HG03175 (cell line): Measurements from ENCODE around the gene ZNRF3.
"Not testable (repeated sequence)": the region's sequence is repeated elsewhere in the genome, so short reads cannot be mapped to it uniquely, and the experiment has no call there.

Source experiments
- ATAC-seq: cut with Tn5 transposase; IDR thresholded peaks from one replicate; pipeline ENCODE4 v1.9.1; 2021; ENCODE audit warnings: mild to moderate bottlenecking, moderate library complexity; ENCODE audit not compliant: unreplicated experiment

The ZNRF3 gene

DNA sequence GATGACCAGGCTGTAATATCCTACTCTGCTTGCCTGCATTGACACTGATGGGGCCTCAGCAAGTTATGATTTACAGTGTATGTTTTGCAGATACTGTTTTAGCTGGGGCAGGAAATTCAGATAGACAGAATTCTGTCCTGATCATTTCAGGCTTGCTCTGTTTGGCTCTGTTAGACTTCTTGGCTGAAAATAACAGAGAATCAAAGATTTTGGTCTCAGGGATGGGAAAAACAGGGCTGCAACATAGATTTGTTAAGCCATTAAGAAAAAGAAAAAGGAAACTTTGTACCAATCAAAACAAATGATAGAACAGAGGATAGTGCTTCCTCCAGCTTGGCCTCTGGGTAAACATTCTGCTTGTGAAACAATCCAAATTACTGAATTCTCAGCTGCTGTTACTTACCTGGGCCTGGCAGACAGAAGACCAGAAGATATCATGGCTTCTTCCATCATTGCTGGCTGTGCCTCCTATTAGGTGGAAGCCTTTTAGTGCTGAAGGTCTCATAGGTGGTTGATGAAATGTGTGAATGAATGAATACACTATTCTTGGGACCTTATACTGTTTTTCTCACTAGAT is 22.0 kb downstream of the ZNRF3 start:
- ATAC-seq, result no peak

DNA sequence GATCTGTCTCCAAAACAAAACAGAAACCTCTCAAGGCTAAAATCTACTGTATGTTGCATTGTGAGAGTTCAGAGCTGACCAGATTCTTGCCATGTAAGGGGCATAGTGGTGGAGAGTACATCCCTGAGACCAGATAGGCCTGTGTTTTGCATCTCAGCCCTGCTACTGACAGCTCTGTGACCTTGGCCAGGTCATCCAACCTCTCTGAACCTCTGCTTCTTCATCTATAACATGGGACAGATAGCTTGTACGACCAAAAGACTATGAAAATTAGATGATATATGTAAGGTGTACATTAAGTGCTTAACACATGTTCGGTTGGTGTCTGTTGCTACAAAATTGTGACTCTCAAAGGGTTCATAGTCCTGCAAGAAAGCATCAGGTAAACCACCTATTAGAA is 22.9 kb downstream of the ZNRF3 start:
- ATAC-seq, result no peak

- ATAC-seq, result peak; percentile 68
These were observed 24.1 kb downstream of the ZNRF3 start for GRCh38 chr22:28907311-28908008.

GRCh38 chr22:28908810-28909209 is 25.4 kb downstream of the ZNRF3 start:
- not testable (repeated sequence) for ATAC-seq

DNA sequence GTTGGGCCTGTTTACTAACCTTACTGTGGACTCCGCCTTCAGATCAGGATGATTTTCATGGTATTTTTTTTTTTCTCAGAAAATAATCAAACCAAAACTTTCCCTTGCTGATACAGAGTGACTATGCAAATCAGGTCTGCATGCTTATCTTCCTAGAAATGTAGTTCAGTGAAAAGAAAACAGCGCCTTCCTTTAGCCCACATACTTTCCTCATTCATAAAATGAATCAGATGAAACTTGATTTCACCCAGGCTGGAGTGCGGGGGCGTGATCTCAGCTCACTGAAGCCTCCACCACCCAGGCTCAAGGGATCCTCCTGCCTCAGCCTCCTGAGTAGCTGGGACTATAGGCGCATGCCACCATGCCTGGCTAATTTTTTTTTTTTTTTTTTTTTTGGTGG is 26.0 kb downstream of the ZNRF3 start:
- ATAC-seq, result no peak

DNA sequence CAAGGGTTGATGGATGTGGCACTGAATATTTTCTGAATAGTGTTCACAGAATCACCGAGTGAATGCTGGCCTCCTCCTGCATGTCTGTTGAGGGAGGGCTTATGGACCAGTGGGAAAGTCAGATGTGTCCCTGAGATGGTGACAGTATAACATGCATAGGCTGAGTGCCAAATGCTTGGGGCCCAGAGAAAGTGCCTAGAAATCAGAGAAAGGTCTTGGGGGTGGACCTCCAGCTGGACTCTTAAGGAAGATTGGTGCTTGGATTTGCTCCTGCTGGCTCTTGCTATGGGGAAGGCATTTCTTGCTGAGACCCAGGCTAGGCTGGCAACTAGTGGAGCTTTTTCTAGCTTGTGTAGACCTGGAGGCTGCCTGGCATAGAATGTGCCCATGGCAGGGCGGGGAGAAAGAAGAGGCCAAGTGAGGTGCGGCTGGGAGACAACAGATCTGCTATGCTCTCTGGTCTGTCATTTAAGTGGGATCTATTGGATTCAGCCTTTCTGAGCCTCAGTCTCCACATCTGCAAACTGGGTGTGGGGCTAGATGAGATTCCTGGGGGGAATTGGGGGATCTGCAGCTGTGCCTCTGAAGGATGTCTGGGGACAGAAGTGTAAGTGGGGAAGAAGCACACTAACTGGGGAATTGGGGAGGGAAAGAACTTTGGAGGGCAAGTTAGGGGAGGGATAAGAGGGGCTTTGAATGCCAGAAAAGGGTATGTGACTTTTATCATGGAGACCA is 27.4 kb downstream of the ZNRF3 start:
- ATAC-seq, result no peak

DNA sequence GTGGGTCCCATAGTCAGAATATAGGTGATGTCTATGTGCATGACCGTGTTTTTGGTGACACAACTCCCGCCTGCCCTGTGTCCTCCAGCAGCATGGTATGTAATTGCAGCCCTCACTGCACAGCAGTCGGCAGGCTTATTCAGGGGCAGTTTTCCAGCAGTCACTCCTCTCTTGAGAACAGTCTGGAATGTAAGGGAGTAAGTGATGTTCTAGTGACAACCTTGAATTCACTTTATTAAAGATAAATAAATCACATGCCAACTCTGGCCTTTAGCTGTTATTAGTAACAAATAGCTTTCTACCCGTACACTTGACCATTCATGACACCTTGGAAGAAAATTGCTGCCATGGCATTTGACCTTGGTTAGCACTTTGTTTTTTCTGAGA is 27.9 kb downstream of the ZNRF3 start:
- ATAC-seq, result no peak

DNA sequence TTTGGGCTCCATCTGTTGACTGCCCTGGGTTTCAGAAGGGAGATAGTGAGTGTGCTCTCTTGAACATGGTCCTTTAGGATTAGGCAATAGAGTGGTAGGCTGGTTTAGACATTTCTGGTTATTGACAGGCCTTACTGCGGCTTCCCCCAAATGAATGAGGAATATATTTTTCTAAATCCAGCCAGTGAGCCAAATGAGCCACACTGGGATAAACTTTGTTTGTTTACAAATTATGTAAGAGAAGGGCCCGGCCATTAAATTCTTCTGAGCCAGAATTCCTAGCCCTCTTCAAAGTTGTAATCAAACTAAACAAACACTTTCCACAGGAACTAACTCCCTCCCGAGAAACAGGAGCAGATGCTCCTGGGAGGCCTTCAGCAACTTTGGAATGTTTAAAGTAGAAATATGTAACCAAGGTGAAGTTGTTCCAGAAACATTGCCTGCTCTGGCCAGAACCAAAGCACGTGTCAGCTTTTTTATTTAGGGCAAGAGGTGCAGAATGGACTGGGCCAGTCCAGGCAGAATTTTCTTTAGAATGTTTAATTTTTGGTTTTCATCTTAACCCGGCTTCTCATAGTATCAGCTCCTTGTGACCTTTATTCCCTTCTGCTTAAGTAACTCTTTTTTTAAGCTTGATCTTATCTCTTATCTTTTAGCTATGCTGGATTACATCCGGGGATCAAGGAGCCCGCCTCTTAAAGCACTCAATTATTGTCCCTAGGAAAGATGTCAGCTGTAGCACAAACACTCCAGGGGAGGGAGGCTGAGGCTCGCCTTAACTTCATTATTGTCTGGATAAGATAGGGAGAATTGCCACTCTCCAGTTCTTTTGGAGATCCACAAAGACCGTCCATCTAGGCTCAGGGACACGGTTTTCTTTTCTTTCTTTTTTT is 28.7 kb downstream of the ZNRF3 start:
- no peak for ATAC-seq

GRCh38 chr22:28914201-28914600 is 30.8 kb downstream of the ZNRF3 start:
- ATAC-seq, result no peak

DNA sequence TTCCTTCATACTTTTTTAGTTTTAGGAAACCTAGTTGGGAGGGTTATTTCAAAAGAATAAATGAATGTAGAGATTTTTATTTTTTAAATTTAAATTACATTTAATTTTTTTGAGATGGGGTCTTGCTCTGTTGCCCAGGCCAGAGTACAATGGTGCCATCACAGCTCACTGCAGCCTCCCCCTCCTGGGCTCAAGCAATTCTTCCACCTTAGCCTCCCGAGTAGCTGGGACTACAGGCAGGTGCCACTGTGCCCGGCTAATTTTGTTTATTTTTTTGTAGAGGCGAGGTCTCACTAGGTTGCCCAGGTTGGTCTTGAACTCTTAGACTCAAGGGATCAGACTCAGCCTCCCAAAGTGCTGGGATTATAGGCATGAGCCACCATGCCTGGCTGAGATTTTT is 32.6 kb downstream of the ZNRF3 start:
- no peak for ATAC-seq

- no peak for ATAC-seq
These were observed 34.6 kb downstream of the ZNRF3 start for GRCh38 chr22:28917747-28918549.

GRCh38 chr22:28918550-28919271 is 35.3 kb downstream of the ZNRF3 start:
- ATAC-seq, result no peak

- no peak for ATAC-seq
These were observed 37.6 kb downstream of the ZNRF3 start for GRCh38 chr22:28920757-28921584.

- no peak for ATAC-seq
These were observed 38.2 kb downstream of the ZNRF3 start for GRCh38 chr22:28921585-28921879.

GRCh38 chr22:28922540-28923244 is 39.3 kb downstream of the ZNRF3 start:
- no peak for ATAC-seq

DNA sequence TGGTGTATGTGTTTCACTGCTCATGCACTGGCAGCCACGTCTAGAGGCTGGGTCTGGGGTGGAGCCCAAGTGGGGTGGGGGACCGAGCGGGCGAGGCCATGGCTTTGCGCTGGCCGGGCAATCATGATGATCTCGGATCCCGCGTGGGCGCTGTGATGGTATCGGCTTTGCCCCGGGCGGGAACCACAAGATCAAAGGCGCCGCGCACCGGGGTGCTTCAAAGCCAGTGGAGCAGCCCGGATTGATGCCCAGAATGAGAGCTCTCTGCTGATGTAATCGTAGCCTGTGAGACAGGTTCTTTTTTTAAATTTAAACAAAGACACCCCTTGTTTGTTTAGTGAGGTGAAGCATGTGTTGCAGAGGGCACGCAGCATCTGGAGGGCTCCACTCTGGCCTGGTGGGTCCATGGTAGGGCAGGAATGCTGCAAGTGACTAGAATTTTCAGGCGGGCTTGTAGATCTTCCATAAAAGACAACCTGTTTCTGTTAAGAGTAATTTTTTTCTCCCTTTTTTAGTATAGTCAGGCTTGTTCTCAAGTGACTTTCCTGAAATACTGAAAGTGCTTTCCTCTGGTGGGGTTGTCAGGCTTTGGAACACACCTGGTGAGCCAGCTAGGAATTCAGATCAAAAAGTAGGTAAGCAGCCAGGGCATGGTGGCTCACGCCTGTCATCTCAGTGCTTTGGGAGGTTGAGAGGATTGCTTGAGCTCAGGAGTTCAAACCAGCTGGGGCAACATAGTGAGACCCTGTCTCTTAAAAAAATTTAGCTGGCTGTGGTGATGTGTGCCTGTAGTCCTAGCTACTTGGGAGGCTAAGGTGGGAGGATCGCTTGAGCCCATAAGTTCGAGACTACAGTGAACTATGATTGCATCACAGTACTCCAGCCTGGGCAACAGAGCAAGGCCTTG is 40.7 kb downstream of the ZNRF3 start:
- no peak for ATAC-seq

GRCh38 chr22:28925916-28926315 is 42.5 kb downstream of the ZNRF3 start:
- ATAC-seq, result no peak
